Stromal cell of bone marrow (primary cell): ENCODE data around the gene OR2T35.

Experiments used
- DNase-seq: peaks from one replicate; pipeline ENCODE4 v3.0.0-alpha.2; 2012; ENCODE audit warnings: low read depth

The OR2T35 gene

GRCh38 chr1:248625971-248626370 is 19.1 kb downstream of the OR2T35 start:
- no peak for DNase-seq

GRCh38 chr1:248625166-248625565 is 19.9 kb downstream of the OR2T35 start:
- no peak for DNase-seq

DNA sequence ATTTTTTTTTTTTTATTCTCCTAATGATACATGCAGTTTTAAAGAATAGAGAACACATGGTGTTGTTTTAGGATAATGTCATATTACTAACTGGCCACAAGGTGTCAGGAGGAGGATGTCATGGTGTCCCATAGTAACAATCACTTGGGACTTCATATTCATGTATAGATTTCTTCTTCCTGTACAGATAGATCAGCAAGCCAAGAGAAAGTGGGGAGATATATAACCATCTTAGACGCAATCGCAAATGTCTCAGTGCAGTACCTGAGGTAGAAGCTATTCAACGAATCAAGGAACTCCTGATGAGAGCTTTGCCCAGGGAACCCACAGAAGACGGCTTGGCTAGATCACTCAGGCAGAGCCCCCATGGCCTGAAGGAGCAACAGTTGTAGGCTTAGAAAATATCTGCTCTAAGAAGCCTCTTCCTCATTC is 22.5 kb downstream of the OR2T35 start:
- peak; percentile 2 for DNase-seq

GRCh38 chr1:248621770-248622169 is 23.3 kb downstream of the OR2T35 start:
- DNase-seq: no peak

GRCh38 chr1:248618878-248619277 is 26.2 kb downstream of the OR2T35 start:
- DNase-seq: peak; percentile 13

- DNase-seq: no peak
Measured at GRCh38 chr1:248618119-248618518, 27.0 kb downstream of the OR2T35 start.

DNA sequence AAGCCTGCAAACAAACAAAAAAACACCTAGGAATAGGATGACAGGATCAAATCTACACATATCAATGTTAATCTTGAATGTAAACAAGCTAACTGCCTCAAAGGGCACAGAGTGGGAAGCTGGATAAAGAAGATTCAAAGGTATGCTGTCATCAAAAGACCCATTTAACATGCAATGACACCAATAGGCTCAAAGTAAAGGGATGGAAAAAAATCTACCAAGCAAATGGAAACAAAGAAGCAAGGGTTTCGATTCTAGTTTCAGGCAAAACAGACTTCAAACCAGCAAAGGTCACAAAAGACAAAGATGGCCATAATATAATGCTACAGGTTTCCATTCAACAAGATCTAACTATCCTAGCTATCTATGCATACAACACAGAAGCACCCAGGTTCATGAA is 31.3 kb downstream of the OR2T35 start:
- no peak for DNase-seq

- no peak for DNase-seq
Measured at GRCh38 chr1:248611883-248612414, 33.1 kb downstream of the OR2T35 start.

DNA sequence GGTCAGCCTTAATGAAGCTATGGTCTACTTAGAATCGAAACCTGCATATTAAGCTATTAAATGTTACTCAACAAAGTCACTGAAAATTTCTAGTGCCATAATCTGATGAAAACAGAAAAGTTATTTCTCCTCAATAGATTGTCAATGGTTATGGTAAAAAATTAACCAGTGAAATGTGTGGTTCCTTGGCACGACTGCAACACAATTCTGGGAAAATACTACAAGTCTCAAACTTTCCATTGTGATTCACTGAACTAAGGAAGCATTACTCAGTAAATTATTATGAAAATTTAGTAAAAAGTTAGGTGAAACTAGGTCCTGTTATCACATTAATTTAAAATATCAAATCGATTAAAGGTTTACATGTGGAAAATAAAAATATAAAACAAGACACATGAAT is 34.8 kb downstream of the OR2T35 start:
- DNase-seq: no peak

- no peak for DNase-seq
Measured at GRCh38 chr1:248599396-248599795, 45.7 kb downstream of the OR2T35 start.

DNA sequence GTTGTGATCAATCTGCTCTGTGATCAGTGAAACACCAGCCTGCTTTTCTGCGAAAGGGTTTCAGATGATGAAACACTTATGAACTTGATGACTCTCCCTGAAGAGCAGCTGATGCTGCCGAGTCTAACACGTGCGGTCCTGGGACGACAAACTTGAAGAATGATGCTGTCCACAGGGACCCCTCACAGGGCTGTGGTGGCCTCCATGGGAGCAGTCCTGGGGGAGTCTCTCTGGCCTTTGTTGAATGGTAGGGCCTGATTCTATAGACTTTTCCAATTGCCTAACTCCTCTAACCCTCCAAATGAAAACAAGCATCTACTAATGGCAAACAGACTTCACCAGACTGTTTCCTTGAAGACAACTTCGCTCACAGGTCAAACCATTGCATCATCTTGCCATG is 47.5 kb downstream of the OR2T35 start, which contains the start of gene OR2T10:
Gene OR2T10, minus strand, starts transcription at position 112 of the 400 bp plus-strand sequence. CDS start 3,932 bp downstream, outside the sequence.
- DNase-seq: no peak

DNA sequence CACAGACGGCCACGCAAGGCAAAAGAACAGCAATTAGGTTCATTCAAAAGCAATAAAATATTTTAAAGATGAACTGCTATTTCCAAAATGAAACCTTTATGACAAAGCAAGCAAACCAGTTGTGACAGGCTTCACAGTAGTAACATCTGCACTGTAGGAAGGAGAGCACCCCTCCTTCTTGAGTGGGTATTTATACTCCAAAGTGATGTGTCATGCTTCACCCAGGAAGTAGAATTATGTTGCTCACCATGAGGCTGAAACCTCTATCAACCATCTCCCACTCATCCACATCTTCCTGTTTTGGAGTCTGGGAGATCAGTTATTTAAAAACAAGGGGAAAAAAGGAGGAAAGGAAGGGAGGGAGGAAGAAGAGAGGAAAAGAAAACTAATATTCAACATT is 48.5 kb downstream of the OR2T35 start:
- no peak for DNase-seq

DNA sequence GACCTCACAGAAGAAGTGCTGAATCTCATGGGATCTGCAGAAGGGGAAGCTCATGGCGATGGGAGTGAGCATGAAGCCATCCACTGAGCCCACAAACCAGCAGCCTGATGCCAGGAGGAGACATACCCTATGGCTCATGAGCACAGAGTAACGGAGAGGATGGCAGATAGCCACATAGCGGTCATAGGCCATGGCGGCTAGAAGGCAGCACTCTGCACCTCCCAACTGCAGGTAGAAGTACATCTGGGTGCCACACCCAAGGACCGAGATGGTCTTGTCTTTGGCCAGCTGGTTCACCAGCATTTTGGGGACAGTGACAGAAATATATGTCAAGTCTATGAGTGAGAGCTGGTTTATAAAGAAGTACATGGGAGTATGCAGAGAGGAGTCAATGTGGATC is 51.9 kb downstream of the OR2T35 start:
- DNase-seq: no peak

- no peak for DNase-seq
Measured at GRCh38 chr1:248592655-248593054, 52.4 kb downstream of the OR2T35 start.

DNA sequence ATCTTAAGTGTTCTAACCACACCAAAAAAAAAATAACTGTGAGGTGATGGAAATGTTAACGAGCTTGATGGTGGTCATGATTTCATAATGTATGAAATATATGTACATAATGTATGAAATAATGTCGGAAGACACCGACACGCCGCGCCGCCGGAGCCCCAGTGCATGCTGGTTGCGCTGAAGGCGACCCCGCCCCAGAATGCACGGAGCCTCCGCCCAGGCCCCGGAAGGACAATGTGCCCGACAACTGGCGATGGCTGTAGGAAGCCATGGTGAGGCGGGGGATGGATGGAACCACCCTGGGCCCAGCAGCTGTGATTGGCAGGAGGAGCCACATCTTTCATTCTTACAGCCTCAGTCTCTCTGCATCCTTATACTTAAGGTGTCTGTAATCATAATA is 55.0 kb downstream of the OR2T35 start:
- DNase-seq: no peak

DNA sequence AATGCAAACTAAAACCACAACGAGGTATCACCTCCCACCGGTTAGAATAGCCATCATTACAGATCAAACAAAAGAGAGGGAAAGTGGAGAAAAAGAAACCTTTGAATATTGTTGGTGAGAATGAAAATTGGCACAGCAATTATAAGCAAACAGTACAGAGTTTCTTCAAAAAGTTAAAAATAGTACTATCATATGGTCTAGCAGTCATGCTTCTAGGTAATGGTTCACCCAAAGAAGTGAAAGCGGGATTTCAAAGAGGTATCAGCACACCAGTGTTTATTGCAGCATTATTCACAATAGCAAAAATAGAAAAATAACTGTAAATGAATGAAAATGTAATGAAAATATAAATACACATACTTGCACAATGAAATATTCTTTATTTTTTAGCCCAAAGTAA is 55.7 kb downstream of the OR2T35 start:
- DNase-seq: no peak
